H1 (cell line): ENCODE data around the gene PCNP.

Experiments used
- EP300 ChIP-seq, 2 experiments: IDR thresholded peaks; 1 replicate in 1 of 2; 2 replicates in 1 of 2; pipeline ENCODE4 v1.6.1; 2011 to 2012; ENCODE audit warnings: low read depth in 2 of 2, low read length in 2 of 2, mild to moderate bottlenecking in 2 of 2, borderline replicate concordance in 1 of 2, inconsistent platforms in 1 of 2, moderate library complexity in 1 of 2
- KDM1A ChIP-seq: fragments of 200-600, 300-600 bp; sonication (generic); IDR thresholded peaks from 2 replicates; pipeline ENCODE4 v1.7.1; 2016; ENCODE audit warnings: mild to moderate bottlenecking, low read length, borderline replicate concordance
- SP4 ChIP-seq: IDR thresholded peaks from 2 replicates; pipeline ENCODE4 v1.6.1; 2012; ENCODE audit warnings: low read length, inconsistent platforms
- ZNF274 ChIP-seq: IDR thresholded peaks from 2 replicates; pipeline ENCODE4 v1.7.0; 2012; ENCODE audit warnings: low read length, borderline replicate concordance; ENCODE audit errors: extremely low read depth

DNA sequence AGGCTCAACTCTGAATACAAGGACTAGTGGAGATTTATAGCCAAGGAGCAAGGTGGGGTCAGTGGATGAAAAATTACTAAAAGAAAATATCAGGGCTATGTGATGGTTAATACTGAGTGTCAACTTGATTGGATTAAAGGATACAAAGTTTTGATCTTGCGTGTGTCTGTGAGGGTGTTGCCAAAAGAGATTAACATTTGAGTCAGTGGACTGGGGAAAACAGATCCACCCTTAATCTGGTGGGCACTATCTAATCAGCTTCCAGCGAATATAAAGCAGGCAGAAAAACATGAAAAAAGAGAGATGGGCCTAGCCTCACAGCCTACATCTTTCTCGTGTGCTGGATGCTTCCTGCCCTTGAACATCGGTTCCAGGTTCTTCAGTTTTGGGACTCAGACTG lies 46.5 kb upstream of the PCNP start:
- TF ChIP-seq KDM1A (no peak), EP300 (IDR thresholded peaks at IDR 0.05; ENCODE audit: borderline replicate concordance in 1 of 2, low read depth in 2 of 2, low read length in 2 of 2) (no peak), SP4 (no peak), ZNF274 (no peak)
